ENCODE data around the gene GNAQ. TPM values are rescaled to one million over a fixed set of nuclear protein-coding genes. Genes with fewer than 3 reads are reported as not detected.

GNAQ gene
- total RNA-seq, 1 donor from 2014 or later: 16.2 TPM

DNA sequence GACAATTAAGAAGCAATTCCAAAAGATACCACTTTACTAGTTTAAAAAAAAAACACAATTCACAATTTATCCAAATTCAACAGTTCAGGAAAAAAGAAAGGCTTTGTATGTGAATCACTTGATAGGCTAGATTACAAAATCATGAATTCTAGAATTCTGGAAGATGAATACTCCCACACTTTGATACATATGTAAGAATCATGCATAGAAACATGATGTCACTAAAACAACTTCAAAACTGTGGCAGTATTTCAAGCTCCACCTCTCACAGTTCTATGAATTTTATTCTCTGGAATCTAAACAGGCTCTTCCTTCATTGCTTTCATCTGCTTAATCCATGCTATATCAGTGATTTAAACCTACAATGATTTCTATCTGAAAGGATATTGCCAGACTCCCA, 51.0 kb downstream of the GNAQ start:
- no peak overlapping the region for H3K27ac ChIP-seq (ENCODE audit: low read depth, low read length)
- H3K4me3 ChIP-seq (ENCODE audit: low read length in 3 of 3): no peak overlapping the region
- no peaks in the 10 kb centered on the region for H3K9me3 ChIP-seq (ENCODE audit: control insufficient read depth in 3 of 3, low read length in 3 of 3)
- no peaks in the 10 kb centered on the region for H3K36me3 ChIP-seq (ENCODE audit: control insufficient read depth in 3 of 3, insufficient read depth in 3 of 3, low read length in 3 of 3)
- H3K4me1 ChIP-seq (ENCODE audit: control insufficient read depth in 3 of 3, insufficient read depth in 3 of 3, low read length in 3 of 3): peaks cover 10 to 17% (median 17%) of the 10 kb centered on the region in 3 donors
- no peak overlapping the region for H3K9ac ChIP-seq (ENCODE audit: low read depth in 1 of 3, low read length in 3 of 3)
- H3K27me3 ChIP-seq (ENCODE audit: control insufficient read depth in 3 of 3, insufficient read depth in 3 of 3, low read length in 3 of 3): no peaks in the 10 kb centered on the region

- Histone ChIP-seq H3K9ac (ENCODE audit: low read depth in 1 of 3, low read length in 3 of 3) (no peak overlapping the region), H3K4me1 (ENCODE audit: control insufficient read depth in 3 of 3, insufficient read depth in 3 of 3, low read length in 3 of 3) (peaks cover 10 to 21% (median 18%) of the 10 kb centered on the region in 3 donors), H3K27me3 (ENCODE audit: control insufficient read depth in 3 of 3, insufficient read depth in 3 of 3, low read length in 3 of 3) (no peaks in the 10 kb centered on the region), H3K4me3 (ENCODE audit: low read length in 3 of 3) (no peak overlapping the region), H3K27ac (ENCODE audit: low read depth, low read length) (no peak overlapping the region), H3K9me3 (ENCODE audit: control insufficient read depth in 3 of 3, low read length in 3 of 3) (no peaks in the 10 kb centered on the region), H3K36me3 (ENCODE audit: control insufficient read depth in 3 of 3, insufficient read depth in 3 of 3, low read length in 3 of 3) (no peaks in the 10 kb centered on the region)
Measured at GRCh38 chr9:77978086-77978781, 53.4 kb downstream of the GNAQ start.

- H3K4me1 ChIP-seq (ENCODE audit: control insufficient read depth in 3 of 3, insufficient read depth in 3 of 3, low read length in 3 of 3): peaks cover 10 to 21% (median 18%) of the 10 kb centered on the region in 3 donors
- no peak overlapping the region for H3K27ac ChIP-seq (ENCODE audit: low read depth, low read length)
- H3K4me3 ChIP-seq (ENCODE audit: low read length in 3 of 3): no peak overlapping the region
- H3K27me3 ChIP-seq (ENCODE audit: control insufficient read depth in 3 of 3, insufficient read depth in 3 of 3, low read length in 3 of 3): no peaks in the 10 kb centered on the region
- no peak overlapping the region for H3K9ac ChIP-seq (ENCODE audit: low read depth in 1 of 3, low read length in 3 of 3)
- no peaks in the 10 kb centered on the region for H3K9me3 ChIP-seq (ENCODE audit: control insufficient read depth in 3 of 3, low read length in 3 of 3)
- H3K36me3 ChIP-seq (ENCODE audit: control insufficient read depth in 3 of 3, insufficient read depth in 3 of 3, low read length in 3 of 3): no peaks in the 10 kb centered on the region
Measured at GRCh38 chr9:77977210-77977611, 54.4 kb downstream of the GNAQ start.

GRCh38 chr9:77975806-77976205, 55.8 kb downstream of the GNAQ start:
- H3K9ac ChIP-seq (ENCODE audit: low read depth in 1 of 3, low read length in 3 of 3): peak overlapping the region in 1 of 3 donors; percentile 11
- H3K4me1 ChIP-seq (ENCODE audit: control insufficient read depth in 3 of 3, insufficient read depth in 3 of 3, low read length in 3 of 3): peaks cover 6 to 14% (median 13%) of the 10 kb centered on the region in 3 donors
- no peak overlapping the region for H3K27ac ChIP-seq (ENCODE audit: low read depth, low read length)
- H3K4me3 ChIP-seq (ENCODE audit: low read length in 3 of 3): no peak overlapping the region
- H3K27me3 ChIP-seq (ENCODE audit: control insufficient read depth in 3 of 3, insufficient read depth in 3 of 3, low read length in 3 of 3): no peaks in the 10 kb centered on the region
- no peaks in the 10 kb centered on the region for H3K9me3 ChIP-seq (ENCODE audit: control insufficient read depth in 3 of 3, low read length in 3 of 3)
- no peaks in the 10 kb centered on the region for H3K36me3 ChIP-seq (ENCODE audit: control insufficient read depth in 3 of 3, insufficient read depth in 3 of 3, low read length in 3 of 3)

- Histone ChIP-seq H3K27ac (ENCODE audit: low read depth, low read length) (no peak overlapping the region), H3K9me3 (ENCODE audit: control insufficient read depth in 3 of 3, low read length in 3 of 3) (no peaks in the 10 kb centered on the region), H3K9ac (ENCODE audit: low read depth in 1 of 3, low read length in 3 of 3) (no peak overlapping the region), H3K27me3 (ENCODE audit: control insufficient read depth in 3 of 3, insufficient read depth in 3 of 3, low read length in 3 of 3) (no peaks in the 10 kb centered on the region), H3K4me1 (ENCODE audit: control insufficient read depth in 3 of 3, insufficient read depth in 3 of 3, low read length in 3 of 3) (peaks cover 3 to 14% (median 10%) of the 10 kb centered on the region in 3 donors), H3K4me3 (ENCODE audit: low read length in 3 of 3) (no peak overlapping the region), H3K36me3 (ENCODE audit: control insufficient read depth in 3 of 3, insufficient read depth in 3 of 3, low read length in 3 of 3) (no peaks in the 10 kb centered on the region)
Measured at GRCh38 chr9:77975036-77975435, 56.6 kb downstream of the GNAQ start.

DNA sequence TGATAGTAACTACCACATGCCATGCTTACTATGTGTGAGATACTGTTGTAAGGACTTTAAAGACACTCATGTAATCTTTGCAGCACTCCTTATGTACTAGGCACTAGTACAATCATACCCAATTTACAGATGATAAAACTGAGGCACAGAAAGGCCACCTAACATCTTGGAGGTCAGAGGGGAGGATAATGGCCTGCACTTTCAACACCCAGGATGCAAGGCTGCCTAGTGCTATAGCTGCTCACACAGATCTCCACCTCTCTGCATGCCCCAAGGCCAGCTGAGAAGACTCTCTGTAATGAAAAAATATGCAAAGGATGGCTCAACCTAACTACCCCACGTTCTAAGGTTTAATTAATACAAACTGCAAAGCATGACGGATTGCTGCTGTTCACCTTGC, 57.2 kb downstream of the GNAQ start:
- no peaks in the 10 kb centered on the region for H3K36me3 ChIP-seq (ENCODE audit: control insufficient read depth in 3 of 3, insufficient read depth in 3 of 3, low read length in 3 of 3)
- no peaks in the 10 kb centered on the region for H3K9me3 ChIP-seq (ENCODE audit: control insufficient read depth in 3 of 3, low read length in 3 of 3)
- no peak overlapping the region for H3K4me3 ChIP-seq (ENCODE audit: low read length in 3 of 3)
- H3K4me1 ChIP-seq (ENCODE audit: control insufficient read depth in 3 of 3, insufficient read depth in 3 of 3, low read length in 3 of 3): peaks cover 3 to 14% (median 10%) of the 10 kb centered on the region in 3 donors
- H3K27me3 ChIP-seq (ENCODE audit: control insufficient read depth in 3 of 3, insufficient read depth in 3 of 3, low read length in 3 of 3): no peaks in the 10 kb centered on the region
- H3K9ac ChIP-seq (ENCODE audit: low read depth in 1 of 3, low read length in 3 of 3): no peak overlapping the region
- no peak overlapping the region for H3K27ac ChIP-seq (ENCODE audit: low read depth, low read length)

DNA sequence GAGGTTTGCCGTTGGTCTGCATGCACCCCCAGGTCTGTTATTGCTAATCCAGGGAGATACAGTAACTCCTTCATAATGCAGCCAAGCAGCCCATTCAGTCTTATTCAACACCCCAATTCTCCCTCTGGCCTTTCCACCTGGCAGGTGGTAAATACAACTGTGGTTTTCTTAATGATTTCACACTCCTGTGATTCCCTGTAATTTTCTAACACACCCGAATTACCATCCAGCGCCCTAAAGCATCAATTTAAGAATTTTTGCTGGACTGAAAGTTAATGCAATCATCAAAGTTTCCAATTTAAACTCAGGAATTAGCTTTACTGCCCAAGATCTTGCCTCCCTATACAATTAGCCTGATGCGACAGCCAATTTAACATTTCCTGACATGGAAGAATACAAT, 62.5 kb downstream of the GNAQ start:
- Histone ChIP-seq H3K4me3 (ENCODE audit: low read length in 3 of 3) (no peak overlapping the region), H3K36me3 (ENCODE audit: control insufficient read depth in 3 of 3, insufficient read depth in 3 of 3, low read length in 3 of 3) (no peaks in the 10 kb centered on the region), H3K27ac (ENCODE audit: low read depth, low read length) (no peak overlapping the region), H3K9me3 (ENCODE audit: control insufficient read depth in 3 of 3, low read length in 3 of 3) (no peaks in the 10 kb centered on the region), H3K9ac (ENCODE audit: low read depth in 1 of 3, low read length in 3 of 3) (no peak overlapping the region), H3K27me3 (ENCODE audit: control insufficient read depth in 3 of 3, insufficient read depth in 3 of 3, low read length in 3 of 3) (no peaks in the 10 kb centered on the region), H3K4me1 (ENCODE audit: control insufficient read depth in 3 of 3, insufficient read depth in 3 of 3, low read length in 3 of 3) (no peaks in the 10 kb centered on the region)

DNA sequence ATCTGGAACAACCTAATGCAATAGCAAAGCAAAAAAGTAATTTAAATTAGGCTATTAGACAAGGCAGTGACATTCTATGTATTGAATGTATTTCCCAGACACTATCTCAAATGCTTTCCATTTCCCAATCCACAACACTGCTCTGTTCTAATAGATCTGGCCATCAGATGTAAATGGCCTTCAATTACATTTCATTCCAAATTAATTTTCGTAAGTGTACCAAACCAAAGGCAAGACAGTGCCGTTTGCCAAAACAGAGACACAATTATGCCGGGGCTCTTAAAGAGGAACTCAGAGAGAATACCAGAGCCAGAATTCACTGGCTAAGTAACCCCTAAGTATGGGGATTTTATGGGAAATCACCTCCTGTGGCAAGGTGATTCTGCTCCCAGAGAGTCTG, 63.1 kb downstream of the GNAQ start:
- no peak overlapping the region for H3K9ac ChIP-seq (ENCODE audit: low read depth in 1 of 3, low read length in 3 of 3)
- H3K27ac ChIP-seq (ENCODE audit: low read depth, low read length): no peak overlapping the region
- no peak overlapping the region for H3K4me3 ChIP-seq (ENCODE audit: low read length in 3 of 3)
- H3K36me3 ChIP-seq (ENCODE audit: control insufficient read depth in 3 of 3, insufficient read depth in 3 of 3, low read length in 3 of 3): no peaks in the 10 kb centered on the region
- H3K4me1 ChIP-seq (ENCODE audit: control insufficient read depth in 3 of 3, insufficient read depth in 3 of 3, low read length in 3 of 3): no peaks in the 10 kb centered on the region
- H3K9me3 ChIP-seq (ENCODE audit: control insufficient read depth in 3 of 3, low read length in 3 of 3): no peaks in the 10 kb centered on the region
- no peaks in the 10 kb centered on the region for H3K27me3 ChIP-seq (ENCODE audit: control insufficient read depth in 3 of 3, insufficient read depth in 3 of 3, low read length in 3 of 3)

GRCh38 chr9:77966718-77967117, 64.9 kb downstream of the GNAQ start:
- Histone ChIP-seq H3K9me3 (ENCODE audit: control insufficient read depth in 3 of 3, low read length in 3 of 3) (no peaks in the 10 kb centered on the region), H3K36me3 (ENCODE audit: control insufficient read depth in 3 of 3, insufficient read depth in 3 of 3, low read length in 3 of 3) (no peaks in the 10 kb centered on the region), H3K4me3 (ENCODE audit: low read length in 3 of 3) (no peak overlapping the region), H3K4me1 (ENCODE audit: control insufficient read depth in 3 of 3, insufficient read depth in 3 of 3, low read length in 3 of 3) (no peaks in the 10 kb centered on the region), H3K27me3 (ENCODE audit: control insufficient read depth in 3 of 3, insufficient read depth in 3 of 3, low read length in 3 of 3) (no peaks in the 10 kb centered on the region), H3K9ac (ENCODE audit: low read depth in 1 of 3, low read length in 3 of 3) (no peak overlapping the region), H3K27ac (ENCODE audit: low read depth, low read length) (no peak overlapping the region)

DNA sequence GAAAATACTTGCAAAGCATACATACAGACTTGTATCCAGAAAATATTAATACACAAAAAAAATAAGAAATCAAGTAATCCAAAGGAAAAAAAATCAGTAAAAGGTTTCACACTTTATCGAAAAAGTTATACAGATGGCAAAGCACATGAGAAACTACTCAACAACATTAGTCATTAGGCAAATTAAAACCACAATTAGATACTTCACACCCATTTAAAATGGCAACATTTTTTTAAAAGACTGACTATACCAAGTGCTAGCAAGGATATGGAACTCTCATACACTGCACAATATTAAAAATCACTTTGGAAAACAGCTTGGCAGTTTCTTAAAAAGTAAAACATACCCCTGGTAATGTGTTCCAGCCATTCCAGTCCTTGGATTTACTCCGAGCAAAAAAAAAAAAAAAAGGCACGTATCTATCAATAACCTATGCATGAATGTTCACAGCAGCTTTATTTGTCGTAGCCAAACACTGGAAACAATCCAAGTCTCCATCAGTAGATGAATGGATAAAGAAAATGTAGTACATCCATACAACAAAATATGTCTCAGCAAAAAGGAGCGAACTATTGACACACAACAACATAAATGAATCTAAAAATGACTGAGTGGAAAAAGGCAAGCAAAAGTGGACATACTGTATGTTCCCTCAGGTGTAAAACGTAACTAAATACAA, 66.0 kb downstream of the GNAQ start:
- Histone ChIP-seq H3K27me3 (ENCODE audit: control insufficient read depth in 3 of 3, insufficient read depth in 3 of 3, low read length in 3 of 3) (no peaks in the 10 kb centered on the region), H3K9ac (ENCODE audit: low read depth in 1 of 3, low read length in 3 of 3) (no peak overlapping the region), H3K27ac (ENCODE audit: low read depth, low read length) (no peak overlapping the region), H3K9me3 (ENCODE audit: control insufficient read depth in 3 of 3, low read length in 3 of 3) (no peaks in the 10 kb centered on the region), H3K4me1 (ENCODE audit: control insufficient read depth in 3 of 3, insufficient read depth in 3 of 3, low read length in 3 of 3) (peaks cover 0 to 5% (median 4%) of the 10 kb centered on the region in 3 donors), H3K36me3 (ENCODE audit: control insufficient read depth in 3 of 3, insufficient read depth in 3 of 3, low read length in 3 of 3) (no peaks in the 10 kb centered on the region), H3K4me3 (ENCODE audit: low read length in 3 of 3) (no peak overlapping the region)
